Activated CD8-positive, alpha-beta memory T cell treated with anti-CD3 and anti-CD28 coated beads for 4 hours (primary cell): ENCODE data around the gene PYROXD2.
"Not testable (repeated sequence)": the region's sequence is repeated elsewhere in the genome, so short reads cannot be mapped to it uniquely, and the experiment has no call there.

Experiments used
- DNase-seq, 2 donors: peaks; one replicate each; pipeline ENCODE4 v3.0.0-alpha.2; 2020; ENCODE audit warnings: low read depth in 2 of 2

The PYROXD2 gene

GRCh38 chr10:98367604-98368451 lies 47.2 kb downstream of the PYROXD2 start:
- no peak for DNase-seq

DNA sequence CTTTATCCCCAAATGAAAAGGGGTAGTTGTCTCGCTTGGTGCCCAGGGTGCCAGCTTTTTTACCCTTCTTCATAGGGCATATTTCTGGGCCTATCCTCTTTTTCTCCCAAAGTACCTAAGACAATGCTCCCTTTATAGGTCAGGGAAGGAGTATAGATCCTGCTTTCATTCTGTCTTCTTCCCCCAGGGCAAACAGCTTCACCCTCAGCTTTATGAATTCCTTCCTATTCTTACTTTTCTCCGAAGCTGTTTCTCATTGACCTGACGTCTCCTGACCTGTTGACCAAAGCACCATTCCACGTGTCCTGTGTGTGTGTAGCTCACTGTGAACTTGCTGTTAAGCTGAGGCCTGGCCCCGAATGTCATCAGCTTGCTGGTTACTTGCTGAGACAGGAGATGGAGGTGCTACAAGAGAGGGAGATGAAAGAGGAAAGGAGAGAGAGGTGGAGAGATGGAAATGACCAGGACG lies 48.9 kb downstream of the PYROXD2 start:
- no peak for DNase-seq

DNA sequence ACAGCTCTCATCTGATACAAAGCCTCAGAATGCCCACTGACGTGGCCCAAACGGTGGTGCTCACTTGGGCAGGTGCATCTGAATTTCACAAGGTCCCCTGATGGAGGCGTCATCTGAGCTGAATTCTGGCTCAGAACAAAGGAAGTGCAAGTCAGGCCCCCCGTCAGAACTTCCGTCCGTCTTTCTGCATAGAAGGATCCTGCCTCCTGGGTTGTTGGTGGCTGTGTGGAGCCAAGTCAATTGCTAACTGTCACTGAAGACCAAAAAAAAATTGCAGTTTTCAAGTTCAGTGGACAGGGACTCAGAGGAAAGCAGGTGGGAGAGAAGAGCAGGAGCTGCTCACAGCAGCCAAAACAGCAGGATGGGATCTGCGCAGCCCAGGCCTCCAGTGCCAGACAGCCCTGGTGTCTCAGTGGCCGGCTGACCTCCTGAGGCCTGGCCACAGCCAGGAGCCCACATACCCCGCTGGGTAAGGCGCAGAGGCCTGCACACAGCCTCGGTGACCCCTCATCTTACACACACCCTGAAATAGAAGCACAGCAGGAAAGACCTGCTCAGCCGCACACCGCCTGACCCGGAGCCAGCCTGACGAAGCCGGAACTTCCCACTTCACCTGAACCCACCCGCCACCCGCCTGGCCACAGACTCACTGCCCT lies 49.4 kb downstream of the PYROXD2 start:
- DNase-seq = no peak

DNA sequence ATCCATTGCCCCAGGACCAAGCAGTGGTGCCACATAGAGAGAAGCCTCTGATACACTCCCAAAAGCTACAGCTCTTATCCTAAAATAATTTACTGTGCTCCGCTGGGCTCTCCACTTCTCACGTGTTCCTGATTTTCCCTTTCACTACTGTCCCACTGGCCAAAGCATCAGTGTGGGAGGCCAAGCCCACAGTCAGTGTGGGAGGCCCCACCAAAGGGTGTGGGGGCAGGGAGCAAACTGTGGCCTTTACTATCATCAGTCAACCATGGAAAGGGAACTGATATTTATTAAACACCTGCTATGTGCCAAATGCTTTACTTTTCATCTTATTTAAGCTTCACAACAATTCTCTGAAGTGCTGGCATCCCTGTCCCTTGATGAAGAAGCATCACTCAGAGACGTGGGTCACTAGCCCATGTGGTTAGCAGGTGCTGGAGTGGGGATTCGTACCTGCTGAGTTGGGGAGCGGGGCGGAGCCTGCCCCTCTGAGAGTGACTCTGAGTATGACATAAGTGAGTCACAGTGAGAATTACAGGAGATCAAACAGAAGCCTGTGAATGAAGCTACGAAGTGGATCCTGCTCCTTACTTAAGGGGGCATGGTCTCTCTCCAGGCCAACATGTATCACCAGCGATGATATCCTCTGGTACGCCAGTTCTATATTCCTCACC lies 50.4 kb downstream of the PYROXD2 start:
- no peak for DNase-seq

DNA sequence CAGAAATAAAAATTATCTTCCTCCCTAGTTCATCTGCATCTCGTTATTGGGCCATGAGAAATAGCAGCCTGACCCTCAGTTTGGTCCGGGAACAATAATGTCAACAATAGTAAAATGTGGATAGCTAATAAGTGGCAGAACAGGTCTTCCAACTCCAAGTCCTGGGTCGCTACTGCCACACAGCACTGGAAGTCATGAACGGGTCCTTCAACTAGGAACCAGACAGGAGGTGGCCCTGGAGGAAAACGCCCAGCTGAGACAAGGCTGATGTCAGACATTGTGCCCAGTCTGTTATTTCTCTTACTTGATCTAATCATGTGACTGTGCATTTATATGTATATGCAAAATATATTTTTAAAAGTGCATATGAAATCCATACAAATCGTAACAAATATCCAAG lies 51.8 kb downstream of the PYROXD2 start:
- DNase-seq = no peak

DNA sequence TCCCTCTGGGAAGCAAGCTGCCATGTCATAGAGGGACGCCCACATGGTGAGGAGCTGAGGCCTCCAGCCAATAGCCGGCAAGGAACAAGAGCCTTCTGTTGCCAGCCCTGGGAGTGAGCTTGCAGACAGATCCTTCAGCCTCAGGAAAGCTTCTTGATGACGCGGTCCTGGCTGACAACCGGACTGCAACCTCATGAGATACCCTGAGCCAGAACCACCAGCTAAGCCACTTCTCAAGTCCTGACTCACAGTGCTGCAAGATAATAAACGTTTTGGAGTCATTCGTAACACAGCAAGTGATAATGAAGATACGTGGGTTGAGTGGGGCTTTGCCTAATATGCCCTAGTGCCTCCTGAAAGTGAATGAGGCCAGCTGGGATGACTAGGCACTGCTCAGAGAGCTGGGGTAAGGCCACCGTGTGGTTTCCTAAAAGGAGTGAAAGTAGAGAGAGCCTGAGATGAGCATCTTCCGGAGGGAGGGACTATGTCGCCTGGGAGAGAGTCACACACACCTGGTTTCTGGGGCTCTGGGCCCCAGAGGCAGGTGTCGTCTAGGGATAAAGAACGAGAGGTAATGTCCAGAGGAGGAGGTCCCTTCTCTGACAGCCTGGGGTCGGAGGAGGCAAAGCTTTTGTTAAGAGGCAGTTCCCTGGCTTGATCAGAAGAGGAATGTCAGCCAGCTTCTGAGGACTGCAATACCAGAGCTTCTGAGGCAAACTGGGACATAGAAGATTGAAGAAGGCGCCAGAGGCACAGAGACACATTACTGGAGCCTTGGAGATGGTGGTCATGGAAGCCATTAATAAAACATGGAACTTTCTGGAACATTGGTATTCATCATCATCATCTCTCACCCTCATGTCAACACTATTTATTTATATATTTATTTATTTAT lies 53.6 kb downstream of the PYROXD2 start:
- DNase-seq = no peak

DNA sequence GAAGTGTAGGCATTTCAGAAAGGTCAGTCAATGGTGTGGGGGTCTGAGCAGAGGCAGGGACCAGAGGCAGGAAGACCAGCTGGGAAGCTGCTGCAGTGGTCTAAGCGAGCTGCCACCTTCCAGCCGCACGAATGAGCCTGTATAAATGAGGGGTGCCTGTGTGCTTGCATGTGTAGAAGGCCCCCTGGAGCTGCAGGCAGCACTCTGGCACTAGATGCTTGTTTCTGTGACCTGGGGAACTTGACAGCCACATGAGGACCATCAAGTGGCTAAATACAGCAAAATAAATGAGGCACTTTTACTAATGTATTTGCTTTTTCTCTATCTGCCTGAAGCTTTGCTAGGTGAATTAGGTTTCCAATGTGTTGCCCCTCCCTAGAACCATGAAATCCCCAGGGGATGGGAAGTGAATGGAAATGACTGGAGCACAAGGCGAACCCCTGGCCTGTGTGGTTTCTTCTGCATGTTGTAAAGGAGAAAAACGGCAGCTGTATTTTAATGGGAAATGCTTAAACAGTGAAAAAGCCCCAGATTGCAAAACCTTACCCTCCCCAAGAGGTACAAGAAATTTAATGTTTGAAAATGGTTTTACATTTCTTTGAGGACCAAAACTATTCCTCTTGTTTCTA lies 57.7 kb downstream of the PYROXD2 start:
- DNase-seq = no peak

DNA sequence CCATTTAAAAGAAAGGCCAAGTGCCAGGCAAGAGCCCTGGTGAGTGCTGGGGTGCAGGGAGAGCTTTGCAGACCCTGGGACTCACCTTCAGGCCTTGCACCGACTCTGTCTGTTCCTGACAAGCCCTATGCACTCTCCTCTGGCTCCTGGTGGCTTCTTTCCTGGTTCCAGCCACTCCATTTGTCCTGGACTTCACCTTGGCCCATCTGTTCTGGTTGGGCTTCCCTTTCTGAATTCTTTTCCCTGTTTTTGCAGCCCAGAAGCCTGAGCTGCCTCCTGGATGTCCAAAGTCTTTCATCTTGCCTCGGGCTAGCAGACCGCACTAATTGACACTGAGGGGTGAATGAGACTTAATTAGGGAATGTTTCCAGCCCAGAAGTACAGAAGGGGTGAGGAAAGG lies 60.5 kb downstream of the PYROXD2 start:
- DNase-seq = no peak

DNA sequence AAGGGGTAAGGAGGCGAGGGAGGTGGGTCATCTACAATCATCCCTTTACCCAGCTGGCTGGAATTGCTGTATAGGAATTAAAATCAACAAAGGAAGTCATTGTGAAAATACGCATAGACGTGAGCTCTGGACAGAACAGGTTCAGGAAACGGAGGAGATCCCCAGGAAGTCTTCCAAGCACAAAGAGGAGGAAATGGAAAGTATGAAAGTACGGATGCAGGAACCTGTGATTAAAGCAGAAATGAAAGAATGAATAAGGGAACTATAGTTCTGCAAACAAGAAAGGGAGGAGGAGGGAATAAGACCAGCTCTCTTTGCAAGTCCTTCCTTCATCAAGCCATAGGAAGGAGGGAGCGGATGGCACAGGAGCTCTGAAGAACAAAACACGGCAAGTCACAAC lies 61.8 kb downstream of the PYROXD2 start:
- DNase-seq = no peak

DNA sequence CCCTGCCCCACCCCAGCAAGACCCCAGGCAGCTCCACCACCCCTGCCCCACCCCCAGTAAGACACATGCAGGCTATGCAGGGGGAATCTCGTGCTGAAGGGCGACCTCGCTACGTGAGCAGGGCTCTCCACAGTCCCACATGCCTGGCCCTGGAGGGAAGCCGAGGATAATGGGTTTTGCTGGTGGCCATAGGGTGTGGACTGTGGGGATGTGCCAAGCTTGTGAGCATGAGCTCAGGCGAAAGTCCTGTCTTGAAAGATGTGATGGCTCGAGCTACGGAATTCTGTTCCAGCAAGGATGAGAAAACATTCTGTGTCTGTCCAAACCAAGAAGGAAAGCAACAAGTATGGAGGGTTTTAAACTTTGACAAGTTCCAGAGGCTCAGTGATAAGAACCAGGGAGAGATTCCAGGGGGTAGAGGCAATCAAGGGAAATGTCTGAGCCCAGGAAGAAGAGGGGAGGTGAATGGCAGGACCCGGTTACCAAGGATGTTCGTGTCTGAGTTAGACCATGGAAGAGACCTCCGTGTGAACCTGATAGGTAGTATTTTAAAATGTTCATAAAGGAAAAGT lies 63.1 kb downstream of the PYROXD2 start:
- DNase-seq = no peak

DNA sequence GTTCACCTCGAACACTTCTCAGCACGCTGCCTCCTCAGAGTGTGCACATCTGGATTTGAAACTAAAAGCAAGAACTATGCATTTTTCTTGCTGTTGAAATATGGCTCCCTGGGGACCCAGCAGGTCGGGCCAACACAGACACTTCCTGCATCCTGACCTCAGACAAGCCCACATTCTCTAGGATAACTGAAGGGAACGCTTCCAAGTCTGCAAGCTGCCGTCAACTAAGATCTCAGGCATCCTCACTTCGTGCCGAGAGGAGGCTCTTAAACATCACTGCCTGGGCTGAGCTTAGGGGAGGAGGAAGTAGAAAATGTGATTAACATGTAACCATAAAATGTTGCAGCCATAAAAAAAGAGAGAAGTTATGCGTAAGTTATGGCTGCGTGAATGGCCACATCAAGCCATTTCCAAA lies 65.5 kb downstream of the PYROXD2 start:
- DNase-seq = no peak

GRCh38 chr10:98346847-98347246 lies 68.1 kb downstream of the PYROXD2 start:
- DNase-seq = no peak

GRCh38 chr10:98344589-98345038 lies 70.4 kb downstream of the PYROXD2 start:
- no peak for DNase-seq

GRCh38 chr10:98341701-98342100 lies 73.3 kb downstream of the PYROXD2 start:
- DNase-seq = not testable (repeated sequence)

DNA sequence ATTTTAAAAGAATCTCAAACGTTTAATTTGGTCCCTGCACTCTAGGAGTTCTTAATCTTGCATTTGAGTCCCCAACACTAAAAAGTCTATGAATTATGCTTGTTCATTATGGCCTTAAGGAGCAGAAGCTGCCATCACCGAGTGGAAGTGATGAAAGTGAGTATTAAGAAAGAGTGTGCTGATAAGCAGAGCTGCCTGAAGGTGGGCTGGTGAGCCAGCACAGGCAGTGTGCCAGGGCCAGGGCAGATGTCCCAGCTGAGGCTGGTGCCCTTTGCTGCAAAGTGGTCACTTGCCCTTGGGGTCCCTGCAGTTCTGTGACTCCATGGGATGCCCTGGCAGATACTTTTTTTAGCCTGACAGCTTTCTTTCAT lies 74.1 kb downstream of the PYROXD2 start:
- DNase-seq = no peak

DNA sequence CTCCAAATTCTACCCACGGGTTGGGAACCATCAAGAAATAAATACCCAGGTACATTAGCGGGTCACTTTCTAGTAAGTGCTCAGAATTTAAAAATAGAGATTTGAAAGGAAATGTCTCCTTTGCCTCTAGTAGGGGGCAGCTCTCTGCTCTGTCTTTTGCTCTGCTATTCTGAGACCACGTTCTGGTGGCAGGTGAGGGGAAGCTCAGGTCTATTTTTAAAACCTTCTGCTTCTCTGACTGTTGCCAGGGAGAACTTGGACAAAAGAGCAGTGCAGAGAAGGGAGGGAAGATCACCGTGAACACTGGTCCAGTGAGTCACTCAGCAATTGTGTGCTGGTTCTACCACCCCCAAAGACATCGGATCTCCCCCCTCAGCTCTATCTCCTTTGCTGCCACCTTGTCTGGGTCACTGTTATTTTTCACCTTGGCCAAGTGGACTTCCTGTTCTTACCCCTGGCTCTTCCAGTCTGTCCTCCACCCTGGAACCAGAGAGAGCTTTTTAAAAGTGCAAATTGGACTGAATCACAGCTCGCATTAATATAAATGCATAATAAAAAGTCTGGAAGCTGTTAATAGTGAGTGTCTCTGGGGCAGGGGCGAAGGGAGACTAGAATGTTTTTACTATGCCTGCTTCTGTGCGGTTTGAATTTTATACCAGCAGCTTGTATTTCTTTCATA lies 74.6 kb downstream of the PYROXD2 start:
- no peak for DNase-seq

- no peak for DNase-seq
Measured at GRCh38 chr10:98339799-98340198, 75.2 kb downstream of the PYROXD2 start.

GRCh38 chr10:98338896-98339295 lies 76.1 kb downstream of the PYROXD2 start:
- DNase-seq = no peak

GRCh38 chr10:98338318-98338717 lies 76.7 kb downstream of the PYROXD2 start:
- no peak for DNase-seq

DNA sequence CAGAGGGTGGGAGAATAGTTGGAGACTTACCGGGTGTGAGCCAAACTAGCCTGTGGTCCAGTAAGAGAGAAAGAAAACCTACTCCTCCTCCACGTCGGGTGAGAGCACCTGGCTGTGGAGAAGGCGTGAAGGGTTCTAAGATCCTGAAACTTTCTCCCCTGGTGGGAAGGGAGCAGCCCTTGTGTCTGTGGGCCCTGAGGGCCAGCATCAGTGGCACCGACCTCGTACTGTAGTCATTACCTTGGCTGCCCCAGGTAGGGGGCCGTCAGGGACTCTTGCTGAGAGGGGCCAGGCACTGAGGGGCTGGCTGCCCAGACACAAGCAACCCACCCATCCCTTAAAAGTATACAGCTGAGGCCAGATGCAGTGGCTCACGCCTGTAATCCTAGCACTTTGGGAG lies 77.5 kb downstream of the PYROXD2 start:
- no peak for DNase-seq
